Measurements from ENCODE around the gene NUBPL. TPM values are rescaled to one million over a fixed set of nuclear protein-coding genes. Genes with fewer than 3 reads are reported as not detected.

The NUBPL gene
- total RNA-seq, 4 donors from 2014 or later = 1.9 to 45.2 (median 11.6) TPM

DNA sequence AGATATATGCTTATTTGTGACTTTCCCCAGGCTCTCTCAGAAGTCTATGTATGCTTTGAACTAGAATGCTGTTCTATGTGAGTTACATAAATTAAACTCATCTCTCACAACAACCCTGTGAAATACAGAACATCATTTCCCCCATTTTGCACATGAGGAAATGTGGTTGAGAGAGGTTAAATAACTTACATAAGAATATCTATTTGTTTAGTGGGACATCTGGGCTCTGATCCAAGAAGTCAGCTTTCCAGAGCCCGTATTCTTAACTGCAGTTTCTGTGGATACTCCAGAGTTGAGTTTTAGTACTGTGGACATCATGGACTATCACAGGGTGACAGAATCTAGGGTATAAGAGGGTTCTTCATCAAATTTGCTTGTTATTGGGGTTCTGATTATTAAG, 273.4 kb downstream of the NUBPL start:
- no peak for DNase-seq
- in situ Hi-C loops (cut with MboI; ENCODE audit: low pct_ligation_motif_present in 1 of 4, low pct_unique_long_range_greater_than_20kb in 1 of 4, low sequenced_read_pairs in 3 of 4) = no loop called here

DNA sequence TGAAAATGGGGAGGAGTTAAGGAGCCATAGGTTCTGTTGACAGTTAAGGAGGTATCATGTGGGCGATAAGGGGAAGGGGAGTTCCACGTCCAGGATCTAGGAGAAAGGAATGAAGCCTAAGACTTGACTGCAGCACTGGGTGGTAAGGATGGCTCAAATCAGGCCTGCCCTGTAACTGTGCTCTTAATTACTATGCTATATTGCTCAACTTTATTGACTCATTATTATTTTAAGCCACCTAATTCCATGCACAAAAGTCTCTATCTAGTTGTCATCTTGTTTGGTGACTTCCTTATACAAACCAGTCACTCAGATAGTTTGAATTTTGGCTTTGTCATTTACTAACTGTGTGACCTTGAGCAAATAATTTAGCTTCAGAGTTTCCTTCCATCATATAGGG, 273.8 kb downstream of the NUBPL start:
- intact Hi-C loops (cut with DNase I; ENCODE audit: low total_unique reads) = no loop called here
- Histone ChIP-seq H3K4me1 (peaks cover 0 to 7% (median 0%) of the 10 kb centered on the region in 4 donors), H3K9me3 (no peaks in the 10 kb centered on the region), H3K4me3 (no peak overlapping the region), H3K27me3 (no peaks in the 10 kb centered on the region), H3K27ac (no peak overlapping the region), H3K36me3 (no peaks in the 10 kb centered on the region)
- TF ChIP-seq EP300 (IDR thresholded peaks at IDR 0.05; ENCODE audit: low read depth) (no peak), POLR2AphosphoS5 (IDR thresholded peaks at IDR 0.05) (no peak), POLR2A (IDR thresholded peaks at IDR 0.05) (no peak)
- TF ChIP-seq, protein P1, sequence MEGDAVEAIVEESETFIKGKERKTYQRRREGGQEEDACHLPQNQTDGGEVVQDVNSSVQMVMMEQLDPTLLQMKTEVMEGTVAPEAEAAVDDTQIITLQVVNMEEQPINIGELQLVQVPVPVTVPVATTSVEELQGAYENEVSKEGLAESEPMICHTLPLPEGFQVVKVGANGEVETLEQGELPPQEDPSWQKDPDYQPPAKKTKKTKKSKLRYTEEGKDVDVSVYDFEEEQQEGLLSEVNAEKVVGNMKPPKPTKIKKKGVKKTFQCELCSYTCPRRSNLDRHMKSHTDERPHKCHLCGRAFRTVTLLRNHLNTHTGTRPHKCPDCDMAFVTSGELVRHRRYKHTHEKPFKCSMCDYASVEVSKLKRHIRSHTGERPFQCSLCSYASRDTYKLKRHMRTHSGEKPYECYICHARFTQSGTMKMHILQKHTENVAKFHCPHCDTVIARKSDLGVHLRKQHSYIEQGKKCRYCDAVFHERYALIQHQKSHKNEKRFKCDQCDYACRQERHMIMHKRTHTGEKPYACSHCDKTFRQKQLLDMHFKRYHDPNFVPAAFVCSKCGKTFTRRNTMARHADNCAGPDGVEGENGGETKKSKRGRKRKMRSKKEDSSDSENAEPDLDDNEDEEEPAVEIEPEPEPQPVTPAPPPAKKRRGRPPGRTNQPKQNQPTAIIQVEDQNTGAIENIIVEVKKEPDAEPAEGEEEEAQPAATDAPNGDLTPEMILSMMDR (IDR thresholded peaks at IDR 0.05) = no peak
- in situ Hi-C loops (cut with MboI; ENCODE audit: low pct_ligation_motif_present in 1 of 4, low pct_unique_long_range_greater_than_20kb in 1 of 4, low sequenced_read_pairs in 3 of 4) = no loop called here
- DNase-seq = no peak
- WGBS, 2 donors (ENCODE audit: low coverage in 1 of 2) = 89 to 95% methylated on average over 2 of the region's 2 CpGs

More for the DNA sequence above, 273.4 kb downstream of the NUBPL start:
- TF ChIP-seq POLR2A (IDR thresholded peaks at IDR 0.05) (no peak), EP300 (IDR thresholded peaks at IDR 0.05; ENCODE audit: low read depth) (no peak), POLR2AphosphoS5 (IDR thresholded peaks at IDR 0.05) (no peak)
- TF ChIP-seq, protein P1 (IDR thresholded peaks at IDR 0.05) = no peak
- no peaks in the 10 kb centered on the region for H3K9me3 ChIP-seq
- H3K27ac ChIP-seq = no peak overlapping the region
- no peaks in the 10 kb centered on the region for H3K36me3 ChIP-seq
- WGBS, 2 donors (ENCODE audit: low coverage in 1 of 2) = 38 to 40% methylated on average over 1 of the region's 1 CpG
- peaks cover 0 to 7% (median 0%) of the 10 kb centered on the region in 4 donors for H3K4me1 ChIP-seq
- no peaks in the 10 kb centered on the region for H3K27me3 ChIP-seq
- intact Hi-C loops (cut with DNase I; ENCODE audit: low total_unique reads) = no loop called here
- no peak overlapping the region for H3K4me3 ChIP-seq

DNA sequence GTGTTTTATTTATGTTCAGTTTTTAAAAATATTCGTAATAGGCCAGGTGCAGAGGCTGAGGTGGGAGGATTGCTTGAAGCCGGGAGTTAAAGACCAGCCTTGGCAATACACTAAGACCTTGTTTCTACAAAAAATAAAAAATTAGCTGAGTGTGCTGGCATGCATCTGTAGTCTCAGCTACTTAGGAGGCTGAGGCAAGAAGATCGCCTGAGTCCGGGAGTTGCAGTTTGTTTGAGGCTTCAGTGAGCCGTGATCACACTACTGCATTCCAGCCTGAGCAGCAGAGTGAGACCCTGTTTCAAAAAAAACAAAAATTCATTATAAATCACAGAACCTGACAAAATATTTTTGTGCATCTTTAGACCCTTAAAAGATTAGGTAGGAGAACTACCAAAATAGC, 275.8 kb downstream of the NUBPL start:
- Histone ChIP-seq H3K4me1 (peaks cover 0 to 7% (median 0%) of the 10 kb centered on the region in 4 donors), H3K27me3 (no peaks in the 10 kb centered on the region), H3K9me3 (no peaks in the 10 kb centered on the region), H3K27ac (no peak overlapping the region), H3K4me3 (no peak overlapping the region), H3K36me3 (no peaks in the 10 kb centered on the region)
- DNase-seq = no peak
- in situ Hi-C loops (cut with MboI; ENCODE audit: low pct_ligation_motif_present in 1 of 4, low pct_unique_long_range_greater_than_20kb in 1 of 4, low sequenced_read_pairs in 3 of 4) = no loop called here
- intact Hi-C loops (cut with DNase I; ENCODE audit: low total_unique reads) = no loop called here
- TF ChIP-seq, protein P1 (IDR thresholded peaks at IDR 0.05) = no peak
- TF ChIP-seq EP300 (IDR thresholded peaks at IDR 0.05; ENCODE audit: low read depth) (no peak), POLR2AphosphoS5 (IDR thresholded peaks at IDR 0.05) (no peak), POLR2A (IDR thresholded peaks at IDR 0.05) (no peak)
- 90 to 97% methylated on average over 4 to 5 of the region's 5 CpGs for WGBS, 2 donors (ENCODE audit: low coverage in 1 of 2)

DNA sequence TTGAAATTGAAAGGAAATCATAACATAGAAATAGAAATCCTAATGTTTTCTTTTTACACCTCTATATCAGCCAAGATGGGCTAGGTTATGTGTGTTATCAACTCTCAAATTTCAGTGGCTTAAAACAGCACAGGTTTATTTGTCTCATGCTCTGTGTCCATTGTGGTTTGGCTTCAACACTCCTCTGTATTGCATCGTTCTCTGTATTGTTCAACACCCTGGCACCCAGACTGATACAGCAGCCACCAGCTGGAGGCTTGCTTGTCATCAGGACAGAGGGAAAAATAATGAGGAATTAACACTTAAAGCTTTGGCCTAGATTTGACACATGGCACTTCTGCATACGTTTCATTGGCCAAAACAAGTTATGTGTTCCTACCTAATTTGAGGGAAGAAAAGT, 281.7 kb downstream of the NUBPL start:
- Histone ChIP-seq H3K27ac (peak overlapping the region; percentile 47 to 70 (median 67)), H3K4me1 (peaks cover 0 to 26% (median 6%) of the 10 kb centered on the region in 4 donors), H3K36me3 (no peaks in the 10 kb centered on the region), H3K4me3 (no peak overlapping the region), H3K9me3 (no peaks in the 10 kb centered on the region), H3K27me3 (no peaks in the 10 kb centered on the region)
- no peak for DNase-seq
- in situ Hi-C loops (cut with MboI; ENCODE audit: low pct_ligation_motif_present in 1 of 4, low pct_unique_long_range_greater_than_20kb in 1 of 4, low sequenced_read_pairs in 3 of 4) = no loop called here
- TF ChIP-seq POLR2A (IDR thresholded peaks at IDR 0.05) = no peak
- TF ChIP-seq EP300 (IDR thresholded peaks at IDR 0.05; ENCODE audit: low read depth) = no peak
- TF ChIP-seq, protein P1 (IDR thresholded peaks at IDR 0.05) = no peak
- no peak for TF ChIP-seq POLR2AphosphoS5 (IDR thresholded peaks at IDR 0.05)
- intact Hi-C loops (cut with DNase I; ENCODE audit: low total_unique reads) = no loop called here
- WGBS, 2 donors (ENCODE audit: low coverage in 1 of 2) = 67 to 100% methylated on average over 2 of the region's 2 CpGs
